Measurements from ENCODE around the gene DTNBP1.

The DTNBP1 gene

GRCh38 chr6:15594512-15595259 is 68.1 kb downstream of the DTNBP1 start:
- H3K4me3 ChIP-seq (ENCODE audit: low read depth, low read length), result no peak overlapping the region

GRCh38 chr6:15593798-15594197 is 69.0 kb downstream of the DTNBP1 start:
- no peak overlapping the region for H3K4me3 ChIP-seq (ENCODE audit: low read depth, low read length)

GRCh38 chr6:15592610-15593009 is 70.2 kb downstream of the DTNBP1 start:
- no peak overlapping the region for H3K4me3 ChIP-seq (ENCODE audit: low read depth, low read length)

- no peak overlapping the region for H3K4me3 ChIP-seq (ENCODE audit: low read depth, low read length)
Observed at GRCh38 chr6:15588971-15589634, 73.7 kb downstream of the DTNBP1 start.

- no peak overlapping the region for H3K4me3 ChIP-seq (ENCODE audit: low read depth, low read length)
Observed at GRCh38 chr6:15586503-15586902, 76.3 kb downstream of the DTNBP1 start.

GRCh38 chr6:15585760-15586214 is 77.0 kb downstream of the DTNBP1 start:
- no peak overlapping the region for H3K4me3 ChIP-seq (ENCODE audit: low read depth, low read length)

- H3K4me3 ChIP-seq (ENCODE audit: low read depth, low read length), result no peak overlapping the region
Observed at GRCh38 chr6:15582499-15582898, 80.3 kb downstream of the DTNBP1 start.

- H3K4me3 ChIP-seq (ENCODE audit: low read depth, low read length), result no peak overlapping the region
Observed at GRCh38 chr6:15581751-15582150, 81.1 kb downstream of the DTNBP1 start.

GRCh38 chr6:15580326-15580725 is 82.5 kb downstream of the DTNBP1 start:
- H3K4me3 ChIP-seq (ENCODE audit: low read depth, low read length), result no peak overlapping the region

- no peak overlapping the region for H3K4me3 ChIP-seq (ENCODE audit: low read depth, low read length)
Observed at GRCh38 chr6:15578716-15579391, 84.0 kb downstream of the DTNBP1 start.

- no peak overlapping the region for H3K4me3 ChIP-seq (ENCODE audit: low read depth, low read length)
Observed at GRCh38 chr6:15577550-15578171, 85.2 kb downstream of the DTNBP1 start.

GRCh38 chr6:15577106-15577505 is 85.7 kb downstream of the DTNBP1 start:
- H3K4me3 ChIP-seq (ENCODE audit: low read depth, low read length), result no peak overlapping the region

- no peak overlapping the region for H3K4me3 ChIP-seq (ENCODE audit: low read depth, low read length)
Observed at GRCh38 chr6:15575357-15576033, 87.3 kb downstream of the DTNBP1 start.

- no peak overlapping the region for H3K4me3 ChIP-seq (ENCODE audit: low read depth, low read length)
Observed at GRCh38 chr6:15574486-15574885, 88.3 kb downstream of the DTNBP1 start.

GRCh38 chr6:15574023-15574422 is 88.8 kb downstream of the DTNBP1 start:
- no peak overlapping the region for H3K4me3 ChIP-seq (ENCODE audit: low read depth, low read length)

GRCh38 chr6:15573384-15573783 is 89.4 kb downstream of the DTNBP1 start:
- no peak overlapping the region for H3K4me3 ChIP-seq (ENCODE audit: low read depth, low read length)

- H3K4me3 ChIP-seq (ENCODE audit: low read depth, low read length), result no peak overlapping the region
Observed at GRCh38 chr6:15572296-15573016, 90.4 kb downstream of the DTNBP1 start.

- no peak overlapping the region for H3K4me3 ChIP-seq (ENCODE audit: low read depth, low read length)
Observed at GRCh38 chr6:15570171-15570570, 92.7 kb downstream of the DTNBP1 start.

GRCh38 chr6:15569035-15569995 is 93.5 kb downstream of the DTNBP1 start:
- no peak overlapping the region for H3K4me3 ChIP-seq (ENCODE audit: low read depth, low read length)
